Amygdala (tissue), 56 donors: Measurements from ENCODE around the gene SPRR1A.

Source experiments
- DNase-seq, 56 donors: peaks; one replicate each; lab custom pipeline; 2025; lab: John Stamatoyannopoulos, UW

The SPRR1A gene

GRCh38 chr1:153024413-153024812 is 40.5 kb downstream of the SPRR1A start:
- DNase-seq: no peak

GRCh38 chr1:153025797-153026196 is 41.9 kb downstream of the SPRR1A start:
- DNase-seq: no peak

DNA sequence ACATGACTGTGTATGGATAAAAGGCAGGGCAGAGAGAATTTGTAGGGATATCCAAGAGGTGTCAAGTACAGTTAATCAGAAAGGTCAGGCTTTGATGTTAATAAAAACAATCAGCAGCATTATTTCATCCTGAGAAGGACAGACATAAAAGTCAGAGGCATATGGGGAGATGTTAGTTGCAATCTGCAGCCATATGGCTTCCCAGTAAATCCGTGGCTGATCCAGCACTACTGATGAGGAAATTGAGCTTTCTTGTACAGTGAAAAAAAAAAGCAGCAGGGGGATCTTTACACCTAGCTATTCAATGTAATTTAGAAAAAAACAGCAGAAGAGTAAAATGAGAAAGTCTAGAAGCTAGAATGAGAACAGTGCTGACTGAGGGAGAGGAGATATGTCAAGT is 44.9 kb downstream of the SPRR1A start:
- no peak for DNase-seq

DNA sequence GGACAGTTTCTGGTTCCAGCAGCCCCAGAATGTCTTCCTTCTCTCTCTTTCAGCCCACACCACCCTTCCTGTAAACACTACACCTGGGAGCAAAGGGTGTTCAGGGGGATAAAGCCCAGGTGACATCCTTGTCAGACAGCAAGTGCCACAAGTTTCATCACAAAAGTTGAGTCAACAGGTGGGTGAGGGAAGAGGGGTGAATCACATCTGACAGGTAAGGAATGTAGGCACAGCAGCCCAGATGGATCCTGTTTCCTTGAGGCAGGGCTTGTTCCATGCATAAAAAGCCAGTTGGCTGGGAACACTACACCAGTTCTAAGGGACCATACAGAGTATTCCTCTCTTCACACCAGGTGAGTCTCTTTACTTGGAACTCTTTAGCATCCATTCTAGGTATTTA is 47.0 kb downstream of the SPRR1A start, which contains the start of gene SPRR1B:
TSS of gene SPRR1B (plus strand) at position 309 of the 400 bp plus-strand sequence. CDS start 1,143 bp downstream, outside the sequence.
- DNase-seq: no peak

GRCh38 chr1:153032073-153032472 is 48.2 kb downstream of the SPRR1A start:
- no peak for DNase-seq

- DNase-seq: peak in 24 of 56 donors; percentile 0 to 57 (median 10)
Observed at GRCh38 chr1:153032677-153033308, 48.9 kb downstream of the SPRR1A start.

- DNase-seq: no peak
Observed at GRCh38 chr1:153035211-153035610, 51.3 kb downstream of the SPRR1A start.
